ENCODE results near the gene NDUFS5.

Gene NDUFS5

GRCh38 chr1:39076127-39076798, 50.1 kb downstream of the NDUFS5 start:
- no peak for DNase-seq (ENCODE audit: low read depth)
- H3K4me3 ChIP-seq (ENCODE audit: control insufficient read depth, low read depth, low read length): no peak overlapping the region
- no peak for TF ChIP-seq CTCF (IDR thresholded peaks at IDR 0.05; ENCODE audit: control insufficient read depth, insufficient read depth, low read depth, low read length, missing control alignments)

- no peak for TF ChIP-seq CTCF (IDR thresholded peaks at IDR 0.05; ENCODE audit: control insufficient read depth, insufficient read depth, low read depth, low read length, missing control alignments)
- DNase-seq (ENCODE audit: low read depth): no peak
Observed at GRCh38 chr1:39076799-39077148, 50.6 kb downstream of the NDUFS5 start.

GRCh38 chr1:39080269-39080826, 54.2 kb downstream of the NDUFS5 start:
- DNase-seq (ENCODE audit: low read depth): no peak
- H3K4me3 ChIP-seq (ENCODE audit: control insufficient read depth, low read depth, low read length): no peak overlapping the region; the same call in 1 of the 2 replicates
- TF ChIP-seq CTCF (IDR thresholded peaks at IDR 0.05; ENCODE audit: control insufficient read depth, insufficient read depth, low read depth, low read length, missing control alignments): no peak

More at GRCh38 chr1:39076799-39077148, 50.6 kb downstream of the NDUFS5 start:
- no peak overlapping the region for H3K4me3 ChIP-seq (ENCODE audit: control insufficient read depth, low read depth, low read length)

GRCh38 chr1:39080831-39081270, 54.7 kb downstream of the NDUFS5 start:
- no peak for TF ChIP-seq CTCF (IDR thresholded peaks at IDR 0.05; ENCODE audit: control insufficient read depth, insufficient read depth, low read depth, low read length, missing control alignments)
- H3K4me3 ChIP-seq (ENCODE audit: control insufficient read depth, low read depth, low read length): peak overlapping the region; percentile 36
- DNase-seq (ENCODE audit: low read depth): no peak

- DNase-seq (ENCODE audit: low read depth): no peak
- no peak for TF ChIP-seq CTCF (IDR thresholded peaks at IDR 0.05; ENCODE audit: control insufficient read depth, insufficient read depth, low read depth, low read length, missing control alignments)
- H3K4me3 ChIP-seq (ENCODE audit: control insufficient read depth, low read depth, low read length): peak overlapping the region; percentile 36
Observed at GRCh38 chr1:39081271-39082009, 55.3 kb downstream of the NDUFS5 start.

GRCh38 chr1:39082010-39082799, 56.1 kb downstream of the NDUFS5 start:
- DNase-seq (ENCODE audit: low read depth): no peak
- H3K4me3 ChIP-seq (ENCODE audit: control insufficient read depth, low read depth, low read length): peak overlapping the region; percentile 36
- TF ChIP-seq CTCF (IDR thresholded peaks at IDR 0.05; ENCODE audit: control insufficient read depth, insufficient read depth, low read depth, low read length, missing control alignments): no peak
